GM23338 (cell line): ENCODE data around the gene SDC1. TPM values are rescaled to one million over a fixed set of nuclear protein-coding genes. Genes with fewer than 3 reads are reported as not detected.

Experiments used
- ATAC-seq: fragments of 200-7000 bp; cut with Tn5 transposase; 3 replicates; pipeline ENCODE4 v1.9.1; 2020
- DNase-seq: peaks from one replicate; pipeline ENCODE4 v3.0.0-alpha.2; 2015; ENCODE audit warnings: low spot score
- H2AFZ ChIP-seq: fragments of 200-600 bp; sonication (generic); 2 replicates; pipeline ENCODE4 v1.8.0; 2016; ENCODE audit warnings: antibody characterized with exemption, mild to moderate bottlenecking, moderate library complexity
- H3F3A ChIP-seq: fragments of 200-600 bp; sonication (generic); replicated peaks from 2 replicates; pipeline ENCODE4 v1.8.0; 2017; ENCODE audit warnings: antibody characterized with exemption, mixed run types, low read depth
- H3K27ac ChIP-seq: fragments of 200-600 bp; sonication (generic); 2 replicates; pipeline ENCODE4 v1.6.1; 2016; ENCODE audit warnings: low read depth
- H3K27me3 ChIP-seq: fragments of 200-600 bp; sonication (generic); 2 replicates; pipeline ENCODE4 v1.8.0; 2016; ENCODE audit warnings: mild to moderate bottlenecking, mixed run types, moderate library complexity; ENCODE audit not compliant: insufficient read depth
- H3K36me3 ChIP-seq: fragments of 200-600 bp; sonication (generic); 2 replicates; pipeline ENCODE4 v1.8.0; 2016; ENCODE audit warnings: mild to moderate bottlenecking; ENCODE audit not compliant: insufficient read depth
- H3K4me1 ChIP-seq: fragments of 200-600 bp; sonication (generic); 2 replicates; pipeline ENCODE4 v1.8.0; 2016; ENCODE audit warnings: mild to moderate bottlenecking, moderate library complexity; ENCODE audit not compliant: insufficient read depth
- H3K4me2 ChIP-seq: fragments of 200-600 bp; sonication (generic); 2 replicates; pipeline ENCODE4 v1.7.1; 2017; ENCODE audit warnings: mixed run types
- H3K4me3 ChIP-seq: fragments of 200-600 bp; sonication (generic); 2 replicates; pipeline ENCODE4 v1.6.1; 2016; ENCODE audit warnings: mixed run types
- H3K79me2 ChIP-seq: fragments of 200-600 bp; sonication (generic); replicated peaks from 2 replicates; pipeline ENCODE4 v1.8.0; 2017; ENCODE audit warnings: mild to moderate bottlenecking; ENCODE audit not compliant: insufficient read depth
- H3K9me2 ChIP-seq: fragments of 200-600 bp; sonication (generic); 2 replicates; pipeline ENCODE4 v1.8.0; 2017; ENCODE audit not compliant: insufficient read depth
- H4K20me1 ChIP-seq: fragments of 200-600 bp; sonication (generic); replicated peaks from 2 replicates; pipeline ENCODE4 v1.8.0; 2017; ENCODE audit warnings: mild to moderate bottlenecking; ENCODE audit not compliant: insufficient read depth
- H3K27ac Mint-ChIP-seq: 2 replicates; pipeline ENCODE4 v1.8.0; 2020; ENCODE audit warnings: inconsistent platforms, mild to moderate bottlenecking, moderate library complexity, mixed read lengths
- H3K27me3 Mint-ChIP-seq: 3 replicates; pipeline ENCODE4 v1.8.0; 2022; ENCODE audit warnings: low read depth, mild to moderate bottlenecking, moderate library complexity, mixed read lengths, inconsistent platforms; ENCODE audit not compliant: insufficient read depth, poor library complexity
- H3K36me3 Mint-ChIP-seq: 3 replicates; pipeline ENCODE4 v1.8.0; 2021; ENCODE audit warnings: low read depth, mild to moderate bottlenecking, inconsistent platforms, moderate library complexity, mixed read lengths
- H3K4me1 Mint-ChIP-seq: 3 replicates; pipeline ENCODE4 v1.8.0; 2020; ENCODE audit warnings: mild to moderate bottlenecking, inconsistent platforms, mixed read lengths
- H3K4me3 Mint-ChIP-seq: 3 replicates; pipeline ENCODE4 v1.8.0; 2021; ENCODE audit warnings: moderate library complexity, mild to moderate bottlenecking, inconsistent platforms, mixed read lengths
- H3K9me3 Mint-ChIP-seq: 3 replicates; pipeline ENCODE4 v1.8.0; 2020; ENCODE audit warnings: moderate library complexity, mild to moderate bottlenecking, inconsistent platforms, mixed read lengths
- EZH2 ChIP-seq: fragments of 200-600 bp; sonication (generic); IDR thresholded peaks from one replicate; pipeline ENCODE4 v1.8.0; 2017; ENCODE audit warnings: antibody characterized with exemption, mild to moderate bottlenecking, low read depth; ENCODE audit not compliant: unreplicated experiment
- EZH2phosphoT487 ChIP-seq: fragments of 200-600 bp; sonication (generic); IDR thresholded peaks from one replicate; pipeline ENCODE4 v1.8.1; 2018; ENCODE audit warnings: antibody characterized with exemption; ENCODE audit not compliant: unreplicated experiment
- JUNB ChIP-seq: IDR thresholded peaks from one replicate; pipeline ENCODE4 v1.6.1; 2016; ENCODE audit warnings: antibody characterized with exemption; ENCODE audit not compliant: unreplicated experiment
- POLR2AphosphoS5 ChIP-seq: IDR thresholded peaks from 2 replicates; pipeline ENCODE4 v1.6.1; 2016; ENCODE audit warnings: antibody characterized with exemption, low read depth
- STAT1 ChIP-seq: IDR thresholded peaks from one replicate; pipeline ENCODE4 v1.6.1; 2016; ENCODE audit warnings: antibody characterized with exemption; ENCODE audit not compliant: unreplicated experiment
- ZNF114 ChIP-seq: fragments of 250-450 bp; sonication (Bioruptor Pico); IDR thresholded peaks from 2 replicates; pipeline ENCODE4 v1.5.0; 2020; ENCODE audit warnings: mild to moderate bottlenecking, moderate library complexity
- ZNF462 ChIP-seq: fragments of 250-450 bp; sonication (Bioruptor Pico); IDR thresholded peaks from 2 replicates; pipeline ENCODE4 v1.5.0; 2020; ENCODE audit warnings: mild to moderate bottlenecking, moderate library complexity
- polyA plus RNA-seq: library from polyadenylated mRNA; unstranded; fragments of >200 nt; fragmentation: Nextera tagmentation; extraction: Ambion mirVana; gene quantifications from 2 replicates; pipeline ENCODE4 v1.2.1, GENCODE V29; 2016
- total RNA-seq: library from RNA; depleted of rRNA; stranded (reverse); fragments of >200 nt; shearing (Covaris generic); gene quantifications from 2 replicates; pipeline ENCODE4 v1.2.3, GENCODE V29; 2014
- TF ChIP-seq, protein P1 (sequence below): IDR thresholded peaks from one replicate; pipeline ENCODE4 v1.6.1; 2018; ENCODE audit warnings: antibody characterized with exemption; ENCODE audit not compliant: unreplicated experiment

SDC1 gene
- total and polyA plus RNA-seq, 2 experiments from 2014 or later: 16.6 to 43.0 TPM

DNA sequence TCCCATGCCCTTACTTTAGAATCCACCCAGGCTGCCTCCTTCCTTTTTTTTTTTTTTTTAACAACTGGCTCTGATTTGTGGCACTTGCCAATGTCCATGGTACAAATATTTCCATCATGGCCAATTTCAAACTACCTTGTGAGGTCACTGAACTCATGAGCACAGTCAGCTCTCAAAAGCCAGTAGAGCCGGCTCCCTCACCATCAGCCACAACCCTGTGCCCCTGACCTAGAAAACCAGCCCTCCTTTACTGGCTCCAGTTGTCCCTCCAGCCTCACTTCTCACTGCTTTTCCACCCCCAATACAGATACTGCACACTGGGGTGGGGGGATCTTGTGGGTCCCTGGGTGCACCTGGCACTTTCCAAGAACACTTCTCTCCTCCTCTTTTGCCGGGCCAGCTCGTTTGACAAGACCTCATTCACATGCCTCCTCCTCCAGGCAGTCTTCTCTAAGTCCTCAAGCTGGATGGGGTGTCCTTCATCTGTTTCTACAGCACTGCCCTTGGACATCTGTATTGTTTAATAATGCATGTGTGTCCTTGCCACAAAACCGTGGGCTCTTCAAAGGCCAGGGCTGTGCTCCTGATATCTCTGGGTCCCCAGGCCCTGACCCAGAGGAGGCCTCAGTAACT, 35.5 kb downstream of the SDC1 start:
- Histone ChIP-seq H3K27me3 (no peaks in the 10 kb centered on the region), H2AFZ (peak overlapping the region; percentile 92), H3F3A (0 out of 2 replicates have a peak, but pooled peaks cover 6% of the 10 kb centered on the region), H3K27ac (no peak overlapping the region), H4K20me1 (no peaks in the 10 kb centered on the region), H3K4me1 (peaks cover 14% of the 10 kb centered on the region; the same call in 1 of the 2 replicates), H3K4me3 (no peak overlapping the region), H3K4me2 (peak overlapping the region; percentile 60; the same call in 1 of the 2 replicates), H3K79me2 (no peaks in the 10 kb centered on the region), H3K36me3 (no peaks in the 10 kb centered on the region), H3K9me2 (no peaks in the 10 kb centered on the region)
- no peaks in the 10 kb centered on the region for H3K36me3 Mint-ChIP-seq
- no peak for TF ChIP-seq EZH2phosphoT487
- TF ChIP-seq, protein P1, sequence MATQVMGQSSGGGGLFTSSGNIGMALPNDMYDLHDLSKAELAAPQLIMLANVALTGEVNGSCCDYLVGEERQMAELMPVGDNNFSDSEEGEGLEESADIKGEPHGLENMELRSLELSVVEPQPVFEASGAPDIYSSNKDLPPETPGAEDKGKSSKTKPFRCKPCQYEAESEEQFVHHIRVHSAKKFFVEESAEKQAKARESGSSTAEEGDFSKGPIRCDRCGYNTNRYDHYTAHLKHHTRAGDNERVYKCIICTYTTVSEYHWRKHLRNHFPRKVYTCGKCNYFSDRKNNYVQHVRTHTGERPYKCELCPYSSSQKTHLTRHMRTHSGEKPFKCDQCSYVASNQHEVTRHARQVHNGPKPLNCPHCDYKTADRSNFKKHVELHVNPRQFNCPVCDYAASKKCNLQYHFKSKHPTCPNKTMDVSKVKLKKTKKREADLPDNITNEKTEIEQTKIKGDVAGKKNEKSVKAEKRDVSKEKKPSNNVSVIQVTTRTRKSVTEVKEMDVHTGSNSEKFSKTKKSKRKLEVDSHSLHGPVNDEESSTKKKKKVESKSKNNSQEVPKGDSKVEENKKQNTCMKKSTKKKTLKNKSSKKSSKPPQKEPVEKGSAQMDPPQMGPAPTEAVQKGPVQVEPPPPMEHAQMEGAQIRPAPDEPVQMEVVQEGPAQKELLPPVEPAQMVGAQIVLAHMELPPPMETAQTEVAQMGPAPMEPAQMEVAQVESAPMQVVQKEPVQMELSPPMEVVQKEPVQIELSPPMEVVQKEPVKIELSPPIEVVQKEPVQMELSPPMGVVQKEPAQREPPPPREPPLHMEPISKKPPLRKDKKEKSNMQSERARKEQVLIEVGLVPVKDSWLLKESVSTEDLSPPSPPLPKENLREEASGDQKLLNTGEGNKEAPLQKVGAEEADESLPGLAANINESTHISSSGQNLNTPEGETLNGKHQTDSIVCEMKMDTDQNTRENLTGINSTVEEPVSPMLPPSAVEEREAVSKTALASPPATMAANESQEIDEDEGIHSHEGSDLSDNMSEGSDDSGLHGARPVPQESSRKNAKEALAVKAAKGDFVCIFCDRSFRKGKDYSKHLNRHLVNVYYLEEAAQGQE: no peak
- no peak for TF ChIP-seq ZNF114 (CRISPR knock-in tag)
- TF ChIP-seq STAT1: no peak
- no peak for TF ChIP-seq POLR2AphosphoS5
- TF ChIP-seq ZNF462 (CRISPR knock-in tag): no peak
- no peak for TF ChIP-seq EZH2
- no peak for TF ChIP-seq JUNB
- no peaks in the 10 kb centered on the region for H3K9me3 Mint-ChIP-seq
- peaks cover 51% of the 10 kb centered on the region for H3K4me1 Mint-ChIP-seq
- ATAC-seq (no peak), DNase-seq (no peak)
- H3K27ac Mint-ChIP-seq: no peak overlapping the region
- H3K4me3 Mint-ChIP-seq: no peak overlapping the region; the same call in 2 of the 3 replicates
- H3K27me3 Mint-ChIP-seq: peaks cover 9% of the 10 kb centered on the region
